ENCODE data around the gene INSYN1. TPM values are rescaled to one million over a fixed set of nuclear protein-coding genes. Genes with fewer than 3 reads are reported as not detected.

Gene INSYN1
- total and polyA plus RNA-seq, 9 of the 15 experiments (the other 6 are each of a cell fraction or from before 2014, with no cell fraction given) = not detected

GRCh38 chr15:73697033-73697467 lies 56.1 kb downstream of the INSYN1 start (continued):
- TF ChIP-seq IRF9 (tag; IDR thresholded peaks at IDR 0.05) (no peak), TRIM24 (IDR thresholded peaks at IDR 0.05) (no peak), EGR1 (conservative IDR thresholded peaks at IDR 0.05) (peak; percentile 23; the same call in 1 of the 2 replicates), U2AF2 (optimal IDR thresholded peaks at IDR 0.05; ENCODE audit: low read depth, low read length) (no peak), MAFG (tag; conservative IDR thresholded peaks at IDR 0.05) (peak; percentile 90), MEIS2 (IDR thresholded peaks at IDR 0.05; ENCODE audit: partially characterized antibody) (no peak), ZNF324 (CRISPR knock-in tag; IDR thresholded peaks at IDR 0.05) (no peak), NCOA2 (IDR thresholded peaks at IDR 0.05; ENCODE audit: partially characterized antibody in 2 of 2) (no peak)
- TF ChIP-seq, protein P1, sequence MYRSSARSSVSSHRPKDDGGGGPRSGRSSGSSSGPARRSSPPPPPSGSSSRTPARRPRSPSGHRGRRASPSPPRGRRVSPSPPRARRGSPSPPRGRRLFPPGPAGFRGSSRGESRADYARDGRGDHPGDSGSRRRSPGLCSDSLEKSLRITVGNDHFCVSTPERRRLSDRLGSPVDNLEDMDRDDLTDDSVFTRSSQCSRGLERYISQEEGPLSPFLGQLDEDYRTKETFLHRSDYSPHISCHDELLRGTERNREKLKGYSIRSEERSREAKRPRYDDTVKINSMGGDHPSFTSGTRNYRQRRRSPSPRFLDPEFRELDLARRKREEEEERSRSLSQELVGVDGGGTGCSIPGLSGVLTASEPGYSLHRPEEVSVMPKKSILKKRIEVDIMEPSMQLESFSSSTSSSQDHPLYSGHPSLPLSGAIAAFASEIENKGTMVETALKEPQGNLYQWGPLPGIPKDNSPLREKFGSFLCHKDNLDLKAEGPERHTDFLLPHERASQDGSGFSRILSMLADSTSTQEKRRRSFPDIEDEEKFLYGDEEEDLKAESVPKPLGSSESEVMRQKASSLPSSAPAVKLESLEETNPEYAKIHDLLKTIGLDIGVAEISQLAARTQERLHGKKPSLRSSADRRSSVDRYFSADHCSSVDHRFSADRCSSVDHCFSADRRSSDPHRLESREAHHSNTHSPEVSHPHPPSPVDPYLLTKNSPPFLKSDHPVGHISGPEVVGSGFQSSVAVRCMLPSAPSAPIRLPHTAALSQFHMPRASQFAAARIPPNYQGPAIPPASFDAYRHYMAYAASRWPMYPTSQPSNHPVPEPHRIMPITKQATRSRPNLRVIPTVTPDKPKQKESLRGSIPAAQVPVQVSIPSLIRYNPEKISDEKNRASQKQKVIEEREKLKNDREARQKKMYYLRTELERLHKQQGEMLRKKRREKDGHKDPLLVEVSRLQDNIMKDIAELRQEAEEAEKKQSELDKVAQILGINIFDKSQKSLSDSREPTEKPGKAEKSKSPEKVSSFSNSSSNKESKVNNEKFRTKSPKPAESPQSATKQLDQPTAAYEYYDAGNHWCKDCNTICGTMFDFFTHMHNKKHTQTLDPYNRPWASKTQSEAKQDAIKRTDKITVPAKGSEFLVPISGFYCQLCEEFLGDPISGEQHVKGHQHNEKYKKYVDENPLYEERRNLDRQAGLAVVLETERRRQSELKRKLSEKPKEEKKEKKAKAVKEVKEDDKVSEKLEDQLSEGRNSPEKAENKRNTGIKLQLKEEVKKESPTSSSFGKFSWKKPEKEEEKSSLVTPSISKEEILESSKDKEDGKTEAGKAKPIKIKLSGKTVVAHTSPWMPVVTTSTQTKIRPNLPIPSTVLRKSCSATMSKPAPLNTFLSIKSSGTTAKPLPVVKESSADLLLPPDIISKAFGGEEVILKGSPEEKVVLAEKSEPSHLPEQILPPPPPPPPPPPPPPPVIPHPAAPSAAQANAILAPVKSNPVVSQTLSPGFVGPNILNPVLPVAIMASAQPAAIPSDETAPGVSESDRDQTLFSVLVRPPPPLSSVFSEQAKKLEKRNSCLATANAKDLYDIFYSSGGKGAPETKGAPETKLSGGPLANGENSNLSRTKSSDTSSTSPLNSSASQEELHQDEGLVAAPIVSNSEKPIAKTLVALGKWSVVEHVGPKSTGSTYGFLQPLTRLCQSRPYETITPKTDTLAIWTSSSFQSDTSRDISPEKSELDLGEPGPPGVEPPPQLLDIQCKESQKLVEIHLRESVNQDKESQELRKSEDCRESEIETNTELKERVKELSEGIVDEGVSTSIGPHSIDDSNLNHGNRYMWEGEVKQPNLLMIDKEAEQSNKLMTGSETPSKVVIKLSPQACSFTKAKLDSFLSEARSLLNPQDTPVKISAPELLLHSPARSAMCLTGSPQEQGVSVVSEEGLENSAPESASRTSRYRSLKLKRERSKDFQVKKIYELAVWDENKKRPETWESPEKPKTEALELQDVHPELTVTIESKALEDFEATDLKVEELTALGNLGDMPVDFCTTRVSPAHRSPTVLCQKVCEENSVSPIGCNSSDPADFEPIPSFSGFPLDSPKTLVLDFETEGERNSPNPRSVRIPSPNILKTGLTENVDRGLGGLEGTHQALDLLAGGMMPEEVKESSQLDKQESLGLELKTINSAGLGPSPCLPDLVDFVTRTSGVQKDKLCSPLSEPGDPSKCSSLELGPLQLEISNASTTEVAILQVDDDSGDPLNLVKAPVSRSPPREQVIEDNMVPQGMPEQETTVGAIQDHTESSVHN (IDR thresholded peaks at IDR 0.05; ENCODE audit: borderline replicate concordance in 1 of 2, low read depth in 1 of 2) = peak in 1 of 2 experiments; percentile 81; a peak in 1 of 4 replicates
- TF ChIP-seq, protein P2, sequence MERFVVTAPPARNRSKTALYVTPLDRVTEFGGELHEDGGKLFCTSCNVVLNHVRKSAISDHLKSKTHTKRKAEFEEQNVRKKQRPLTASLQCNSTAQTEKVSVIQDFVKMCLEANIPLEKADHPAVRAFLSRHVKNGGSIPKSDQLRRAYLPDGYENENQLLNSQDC (CRISPR knock-in tag; IDR thresholded peaks at IDR 0.05) = no peak

Measured in K562 (cell line).